CD4-positive, alpha-beta T cell (primary cell): ENCODE measurements around the gene ESR1. TPM values are rescaled to one million over a fixed set of nuclear protein-coding genes. Genes with fewer than 3 reads are reported as not detected.
"Not testable (repeated sequence)": the region's sequence is repeated elsewhere in the genome, so short reads cannot be mapped to it uniquely, and the experiment has no call there.

ENCODE experiments used
- ATAC-seq: fragments of 200-7000 bp; cut with Tn5 transposase; one replicate; pipeline ENCODE4 v1.10.0; 2022; ENCODE audit warnings: mild to moderate bottlenecking; ENCODE audit not compliant: poor library complexity
- CTCF ChIA-PET: fragments of 350-600 bp; sonication (Branson Sonifier 250); formaldehyde crosslinking; loops from one replicate; lab custom pipeline; 2021; ENCODE audit warnings: antibody characterized with exemption, inconsistent platforms; lab: Charles Lee
- POLR2A ChIA-PET: fragments of 350-600 bp; sonication (Branson Sonifier 250); formaldehyde crosslinking; loops from one replicate; lab custom pipeline; 2021; ENCODE audit warnings: antibody characterized with exemption, inconsistent platforms; lab: Charles Lee
- DNase-seq, 14 experiments: peaks; one replicate each; pipeline ENCODE4 v3.0.0-alpha.2; 2013 to 2020; ENCODE audit warnings: mixed read lengths in 2 of 14
- H3K27ac ChIP-seq, 2 donors: one replicate each; pipeline versions ENCODE4 v1.5.1 to v1.7.0; 2013; ENCODE audit warnings: low read length in 2 of 2, low read depth in 1 of 2, mild to moderate bottlenecking in 1 of 2
- H3K27me3 ChIP-seq, 2 experiments: 1 replicate in 1 of 2; 2 replicates in 1 of 2; pipeline versions ENCODE4 v1.6.1 to v1.7.0; 2013; ENCODE audit warnings: low read length in 2 of 2, control low read depth in 1 of 2, mild to moderate bottlenecking in 1 of 2, moderate library complexity in 1 of 2; ENCODE audit not compliant: insufficient read depth in 2 of 2, control insufficient read depth in 1 of 2
- H3K36me3 ChIP-seq: one replicate; pipeline ENCODE4 v1.6.1; 2013; ENCODE audit warnings: low read length, control low read depth; ENCODE audit not compliant: insufficient read depth
- H3K4me1 ChIP-seq: one replicate; pipeline ENCODE4 v1.6.1; 2013; ENCODE audit warnings: low read length, control low read depth; ENCODE audit not compliant: insufficient read depth
- H3K4me3 ChIP-seq: one replicate; pipeline ENCODE4 v1.5.1; 2013; ENCODE audit warnings: mild to moderate bottlenecking, low read length, moderate library complexity
- H3K9me3 ChIP-seq, 2 experiments: 1 replicate in 1 of 2; 2 replicates in 1 of 2; pipeline versions ENCODE4 v1.6.1 to v1.7.0; 2013; ENCODE audit warnings: low read length in 2 of 2, mild to moderate bottlenecking in 2 of 2, control low read depth in 1 of 2, moderate library complexity in 1 of 2; ENCODE audit not compliant: control insufficient read depth in 1 of 2, insufficient read depth in 1 of 2
- H3K27ac Mint-ChIP-seq: one replicate; pipeline ENCODE4 v1.8.0; 2020; ENCODE audit warnings: mixed read lengths
- H3K27me3 Mint-ChIP-seq: one replicate; pipeline ENCODE4 v1.8.0; 2021; ENCODE audit warnings: mixed read lengths
- H3K36me3 Mint-ChIP-seq: one replicate; pipeline ENCODE4 v1.8.0; 2021; ENCODE audit warnings: low read depth, mixed read lengths
- H3K4me1 Mint-ChIP-seq: one replicate; pipeline ENCODE4 v1.8.0; 2021; ENCODE audit warnings: low read depth, mixed read lengths
- H3K4me3 Mint-ChIP-seq: one replicate; pipeline ENCODE4 v1.8.0; 2020; ENCODE audit warnings: mild to moderate bottlenecking, mixed read lengths
- H3K9me3 Mint-ChIP-seq: one replicate; pipeline ENCODE4 v1.8.0; 2020; ENCODE audit warnings: mixed read lengths
- CTCF ChIP-seq: fragments of 200-600 bp; IDR thresholded peaks from one replicate; pipeline ENCODE4 v1.8.0; 2022; ENCODE audit warnings: antibody characterized with exemption, mild to moderate bottlenecking
- intact Hi-C, 2 experiments: fragments of 100-400 bp; cut with DNase I in 1 of 2; cut with micrococcal nuclease in 1 of 2; formaldehyde crosslinking; loops; one replicate each; pipeline versions ENCODE4 v1.15.1 to v1.9.0; 2023 to 2025; cut with DNase I, micrococcal nuclease
- total RNA-seq, 174 experiments: library from RNA in 2 of 174; stranded (reverse) in 2 of 174; gene quantifications; one replicate each; pipeline ENCODE4 v1.2.3 and lab custom pipeline; 2021 to 2026

Gene ESR1
- total RNA-seq, 2 experiments from 2014 or later = 2.6 to 2.8 TPM

GRCh38 chr6:152071318-152071717, 263.8 kb downstream of the ESR1 start:
- intact Hi-C loops = no loop called here
- Histone ChIP-seq H3K36me3 (no peaks in the 10 kb centered on the region), H3K27me3 (no peaks in the 10 kb centered on the region), H3K27ac (no peak overlapping the region), H3K9me3 (peaks cover 0 to 10% of the 10 kb centered on the region in 2 experiments), H3K4me3 (no peak overlapping the region), H3K4me1 (no peaks in the 10 kb centered on the region)
- CTCF ChIA-PET = no interaction called here
- Mint-ChIP-seq H3K27ac (no peak overlapping the region), H3K4me1 (no peaks in the 10 kb centered on the region), H3K4me3 (no peak overlapping the region), H3K36me3 (peaks cover 22% of the 10 kb centered on the region), H3K9me3 (peaks cover 14% of the 10 kb centered on the region), H3K27me3 (no peaks in the 10 kb centered on the region)
- POLR2A ChIA-PET = no interaction called here
- TF ChIP-seq CTCF = no peak
- no peak for ATAC-seq
- DNase-seq = no peak

GRCh38 chr6:152071843-152072242, 264.4 kb downstream of the ESR1 start:
- no peak overlapping the region for H3K27ac ChIP-seq
- no peaks in the 10 kb centered on the region for H3K36me3 ChIP-seq
- H3K4me3 ChIP-seq = no peak overlapping the region
- Mint-ChIP-seq H3K27ac (no peak overlapping the region), H3K9me3 (peaks cover 16% of the 10 kb centered on the region), H3K4me1 (no peaks in the 10 kb centered on the region), H3K27me3 (no peaks in the 10 kb centered on the region), H3K36me3 (peaks cover 26% of the 10 kb centered on the region), H3K4me3 (no peak overlapping the region)
- H3K27me3 ChIP-seq = no peaks in the 10 kb centered on the region
- CTCF ChIA-PET = no interaction called here
- TF ChIP-seq CTCF = no peak
- ATAC-seq (no peak), DNase-seq (no peak)
- POLR2A ChIA-PET = no interaction called here
- H3K9me3 ChIP-seq = peaks cover 0 to 10% of the 10 kb centered on the region in 2 experiments
- H3K4me1 ChIP-seq = no peaks in the 10 kb centered on the region
- intact Hi-C loops = no loop called here

DNA sequence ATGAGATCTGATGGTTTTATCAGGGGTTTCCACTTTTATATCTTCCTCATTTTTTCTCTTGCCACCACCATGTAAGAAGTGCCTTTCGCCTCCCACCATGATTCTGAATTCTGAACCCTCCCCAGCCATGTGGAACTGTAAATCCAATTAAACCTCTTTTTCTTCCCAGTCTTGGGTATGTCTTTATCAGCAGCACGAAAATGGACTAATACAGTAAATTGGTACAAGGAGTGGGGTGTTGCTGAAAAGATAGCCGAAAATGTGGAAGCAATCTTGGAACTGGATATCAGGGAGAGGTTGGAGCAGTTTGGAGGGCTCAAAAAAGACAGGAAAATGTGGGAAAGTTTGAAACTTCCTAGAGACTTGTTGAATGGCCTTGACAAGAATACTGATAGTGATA, 268.8 kb downstream of the ESR1 start:
- Mint-ChIP-seq H3K36me3 (peaks cover 26% of the 10 kb centered on the region), H3K9me3 (peaks cover 16% of the 10 kb centered on the region)
- ATAC-seq, H3K27ac Mint-ChIP-seq, H3K27me3 Mint-ChIP-seq, intact Hi-C loops, H3K36me3 ChIP-seq, DNase-seq, H3K4me3 ChIP-seq, H3K4me3 Mint-ChIP-seq, H3K4me1 Mint-ChIP-seq, CTCF ChIA-PET, H3K27ac ChIP-seq, H3K27me3 ChIP-seq, H3K4me1 ChIP-seq, POLR2A ChIA-PET: not testable (repeated sequence)
- H3K9me3 ChIP-seq = peaks cover 10% of the 10 kb centered on the region in 2 experiments

GRCh38 chr6:152078001-152078400, 270.5 kb downstream of the ESR1 start:
- H3K36me3 Mint-ChIP-seq = peaks cover 26% of the 10 kb centered on the region

More at GRCh38 chr6:152078001-152078400, 270.5 kb downstream of the ESR1 start:
- ChIA-PET POLR2A (no interaction called here), CTCF (no interaction called here)
- Histone ChIP-seq H3K27ac (no peak overlapping the region), H3K9me3 (peaks cover 10% of the 10 kb centered on the region in 2 experiments), H3K27me3 (no peaks in the 10 kb centered on the region), H3K4me1 (no peaks in the 10 kb centered on the region), H3K4me3 (no peak overlapping the region), H3K36me3 (no peaks in the 10 kb centered on the region)
- H3K27ac Mint-ChIP-seq = no peak overlapping the region
- DNase-seq = no peak
- TF ChIP-seq CTCF = no peak
- no peaks in the 10 kb centered on the region for H3K4me1 Mint-ChIP-seq
- H3K9me3 Mint-ChIP-seq = peaks cover 16% of the 10 kb centered on the region
- peaks cover 5% of the 10 kb centered on the region for H3K27me3 Mint-ChIP-seq
- ATAC-seq = no peak
- H3K4me3 Mint-ChIP-seq = no peak overlapping the region
- intact Hi-C loops = no loop called here
